Activated T-cell treated with anti-CD3 and anti-CD28 coated beads, Interleukin-2, amount 50 U/mL, for 24 hours (primary cell): ENCODE data around the gene PLEKHF1.

ENCODE experiments used
- DNase-seq: peaks from one replicate; pipeline ENCODE4 v3.0.0-alpha.2; 2020
- H3K27ac Mint-ChIP-seq: 2 replicates; pipeline ENCODE4 v1.8.0; 2020; ENCODE audit warnings: mild to moderate bottlenecking, mixed read lengths
- H3K27me3 Mint-ChIP-seq: 2 replicates; pipeline ENCODE4 v1.8.0; 2020; ENCODE audit warnings: mixed read lengths
- H3K36me3 Mint-ChIP-seq: 2 replicates; pipeline ENCODE4 v1.8.0; 2020; ENCODE audit warnings: low read depth, mixed read lengths
- H3K4me1 Mint-ChIP-seq: 2 replicates; pipeline ENCODE4 v1.8.0; 2020; ENCODE audit warnings: low read depth, mixed read lengths
- H3K4me3 Mint-ChIP-seq: 2 replicates; pipeline ENCODE4 v1.8.0; 2020; ENCODE audit warnings: mild to moderate bottlenecking, moderate library complexity, mixed read lengths
- H3K9me3 Mint-ChIP-seq: 2 replicates; pipeline ENCODE4 v1.8.0; 2020; ENCODE audit warnings: mixed read lengths

The PLEKHF1 gene

GRCh38 chr19:29687897-29688728 lies 22.9 kb downstream of the PLEKHF1 start:
- Mint-ChIP-seq H3K27ac (peak overlapping the region; percentile 61), H3K36me3 (peaks cover 4% of the 10 kb centered on the region), H3K4me3 (no peak overlapping the region), H3K27me3 (no peaks in the 10 kb centered on the region), H3K9me3 (no peaks in the 10 kb centered on the region), H3K4me1 (peaks cover 50% of the 10 kb centered on the region)
- DNase-seq, result no peak

GRCh38 chr19:29690842-29691241 lies 25.6 kb downstream of the PLEKHF1 start:
- peak; percentile 72 for DNase-seq
- Mint-ChIP-seq H3K27ac (peak overlapping the region; percentile 85), H3K9me3 (no peaks in the 10 kb centered on the region), H3K27me3 (no peaks in the 10 kb centered on the region), H3K4me1 (peaks cover 51% of the 10 kb centered on the region), H3K4me3 (no peak overlapping the region), H3K36me3 (peaks cover 4% of the 10 kb centered on the region)

- DNase-seq, result no peak
- Mint-ChIP-seq H3K9me3 (no peaks in the 10 kb centered on the region), H3K27ac (peak overlapping the region; percentile 22), H3K27me3 (no peaks in the 10 kb centered on the region), H3K4me1 (peaks cover 25% of the 10 kb centered on the region), H3K4me3 (no peak overlapping the region), H3K36me3 (peaks cover 4% of the 10 kb centered on the region)
Observed at GRCh38 chr19:29694161-29694560, 28.9 kb downstream of the PLEKHF1 start.

- Mint-ChIP-seq H3K36me3 (no peaks in the 10 kb centered on the region), H3K4me1 (peaks cover 20% of the 10 kb centered on the region), H3K9me3 (no peaks in the 10 kb centered on the region), H3K27me3 (no peaks in the 10 kb centered on the region), H3K27ac (peak overlapping the region; percentile 42), H3K4me3 (no peak overlapping the region)
- DNase-seq, result peak; percentile 89
Observed at GRCh38 chr19:29694669-29695627, 29.7 kb downstream of the PLEKHF1 start.

GRCh38 chr19:29695765-29696564 lies 30.7 kb downstream of the PLEKHF1 start:
- H3K9me3 Mint-ChIP-seq, result no peaks in the 10 kb centered on the region

GRCh38 chr19:29696565-29696846 lies 31.2 kb downstream of the PLEKHF1 start:
- no peaks in the 10 kb centered on the region for H3K9me3 Mint-ChIP-seq
- no peak overlapping the region for H3K27ac Mint-ChIP-seq
- no peak for DNase-seq
- peaks cover 11% of the 10 kb centered on the region for H3K4me1 Mint-ChIP-seq
- H3K4me3 Mint-ChIP-seq, result no peak overlapping the region
- H3K27me3 Mint-ChIP-seq, result no peaks in the 10 kb centered on the region
- H3K36me3 Mint-ChIP-seq, result peaks cover 6% of the 10 kb centered on the region

More at GRCh38 chr19:29695765-29696564, 30.7 kb downstream of the PLEKHF1 start:
- H3K4me1 Mint-ChIP-seq, result peaks cover 14% of the 10 kb centered on the region
- no peak for DNase-seq
- H3K36me3 Mint-ChIP-seq, result peaks cover under 1% of the 10 kb centered on the region
- H3K27ac Mint-ChIP-seq, result peak overlapping the region; percentile 18
- H3K4me3 Mint-ChIP-seq, result no peak overlapping the region
- H3K27me3 Mint-ChIP-seq, result no peaks in the 10 kb centered on the region

- Mint-ChIP-seq H3K4me1 (peaks cover 11% of the 10 kb centered on the region), H3K9me3 (no peaks in the 10 kb centered on the region), H3K36me3 (peaks cover 18% of the 10 kb centered on the region), H3K4me3 (no peak overlapping the region), H3K27ac (peak overlapping the region; percentile 80), H3K27me3 (no peaks in the 10 kb centered on the region)
- no peak for DNase-seq
Observed at GRCh38 chr19:29697523-29698261, 32.4 kb downstream of the PLEKHF1 start.

- no peak overlapping the region for H3K27ac Mint-ChIP-seq
- H3K4me1 Mint-ChIP-seq, result peaks cover 12% of the 10 kb centered on the region
- H3K27me3 Mint-ChIP-seq, result no peaks in the 10 kb centered on the region
- peaks cover 36% of the 10 kb centered on the region for H3K36me3 Mint-ChIP-seq
- no peak for DNase-seq
- no peak overlapping the region for H3K4me3 Mint-ChIP-seq
- H3K9me3 Mint-ChIP-seq, result no peaks in the 10 kb centered on the region
Observed at GRCh38 chr19:29699861-29700260, 34.6 kb downstream of the PLEKHF1 start.

GRCh38 chr19:29700498-29700897 lies 35.2 kb downstream of the PLEKHF1 start:
- no peak for DNase-seq
- Mint-ChIP-seq H3K9me3 (no peaks in the 10 kb centered on the region), H3K36me3 (peaks cover 42% of the 10 kb centered on the region), H3K4me3 (no peak overlapping the region), H3K4me1 (peaks cover 15% of the 10 kb centered on the region), H3K27me3 (no peaks in the 10 kb centered on the region), H3K27ac (peak overlapping the region; percentile 64)

GRCh38 chr19:29702161-29702962 lies 37.1 kb downstream of the PLEKHF1 start:
- no peaks in the 10 kb centered on the region for H3K9me3 Mint-ChIP-seq
- H3K4me3 Mint-ChIP-seq, result no peak overlapping the region
- peaks cover 61% of the 10 kb centered on the region for H3K36me3 Mint-ChIP-seq
- peak overlapping the region; percentile 29 for H3K27ac Mint-ChIP-seq
- H3K4me1 Mint-ChIP-seq, result peaks cover 33% of the 10 kb centered on the region
- H3K27me3 Mint-ChIP-seq, result no peaks in the 10 kb centered on the region
- DNase-seq, result no peak

- Mint-ChIP-seq H3K27me3 (no peaks in the 10 kb centered on the region), H3K36me3 (peaks cover 67% of the 10 kb centered on the region), H3K27ac (peak overlapping the region; percentile 29), H3K4me1 (peaks cover 37% of the 10 kb centered on the region), H3K9me3 (no peaks in the 10 kb centered on the region), H3K4me3 (no peak overlapping the region)
- DNase-seq, result no peak
Observed at GRCh38 chr19:29702963-29703320, 37.7 kb downstream of the PLEKHF1 start.

- peak; percentile 59 for DNase-seq
- H3K9me3 Mint-ChIP-seq, result no peaks in the 10 kb centered on the region
- peak overlapping the region; percentile 44 for H3K4me3 Mint-ChIP-seq
- peak overlapping the region; percentile 94 for H3K27ac Mint-ChIP-seq
- H3K36me3 Mint-ChIP-seq, result peaks cover 83% of the 10 kb centered on the region
- no peaks in the 10 kb centered on the region for H3K27me3 Mint-ChIP-seq
- peaks cover 53% of the 10 kb centered on the region for H3K4me1 Mint-ChIP-seq
Observed at GRCh38 chr19:29704562-29705558, 39.6 kb downstream of the PLEKHF1 start.
